ENCODE results near the gene CDC42BPA. TPM values are rescaled to one million over a fixed set of nuclear protein-coding genes. Genes with fewer than 3 reads are reported as not detected.

Gene CDC42BPA
- total and polyA plus RNA-seq, 9 of the 15 experiments (the other 6 are each of a cell fraction or from before 2014, with no cell fraction given): 8.0 to 77.5 (median 52.1) TPM

DNA sequence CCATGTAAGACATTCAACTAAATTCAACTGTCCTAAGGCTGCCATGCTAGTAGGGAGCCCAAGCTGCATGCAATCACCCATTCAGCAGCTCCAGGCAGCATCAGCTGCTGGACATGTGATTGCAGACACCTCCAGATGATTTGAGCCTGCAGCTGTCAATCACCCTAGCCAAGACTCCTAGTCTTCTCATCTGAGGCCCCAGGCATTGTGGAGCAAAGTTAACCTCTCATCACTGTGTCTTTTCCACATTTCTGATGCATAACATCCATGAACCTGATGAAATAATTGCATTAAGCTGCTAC lies 5.6 kb upstream of the CDC42BPA start (continued):
- TF ChIP-seq, protein P1, sequence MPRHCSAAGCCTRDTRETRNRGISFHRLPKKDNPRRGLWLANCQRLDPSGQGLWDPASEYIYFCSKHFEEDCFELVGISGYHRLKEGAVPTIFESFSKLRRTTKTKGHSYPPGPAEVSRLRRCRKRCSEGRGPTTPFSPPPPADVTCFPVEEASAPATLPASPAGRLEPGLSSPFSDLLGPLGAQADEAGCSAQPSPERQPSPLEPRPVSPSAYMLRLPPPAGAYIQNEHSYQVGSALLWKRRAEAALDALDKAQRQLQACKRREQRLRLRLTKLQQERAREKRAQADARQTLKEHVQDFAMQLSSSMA (CRISPR knock-in tag; IDR thresholded peaks at IDR 0.05): no peak
- TF ChIP-seq ZNF24 (IDR thresholded peaks at IDR 0.05) (no peak), CBFA2T2 (conservative IDR thresholded peaks at IDR 0.05) (0 out of 2 replicates have a peak, but pooled peaks have one; percentile 8), PHB2 (IDR thresholded peaks at IDR 0.05; ENCODE audit: low read depth) (no peak), TEAD2 (tag; IDR thresholded peaks at IDR 0.05) (no peak), PTBP1 (IDR thresholded peaks at IDR 0.05; ENCODE audit: low read depth, low read length) (no peak), YY1 (IDR thresholded peaks at IDR 0.05; ENCODE audit: borderline replicate concordance in 1 of 3, control insufficient read depth in 1 of 3, extremely low read depth in 1 of 3, insufficient read depth in 3 of 3, insufficient read length in 1 of 3, insufficient replicate concordance in 2 of 3, low read depth in 1 of 3, low read length in 2 of 3) (peak in 1 of 3 experiments; percentile 78), FOSL1 (tag; conservative IDR thresholded peaks at IDR 0.05) (no peak), NFYB (IDR thresholded peaks at IDR 0.05; ENCODE audit: extremely low read depth, insufficient read length) (peak; percentile 64), NFIC (IDR thresholded peaks at IDR 0.05) (no peak), MTA1 (IDR thresholded peaks at IDR 0.05; ENCODE audit: borderline replicate concordance) (no peak)
- TF ChIP-seq, protein P2, sequence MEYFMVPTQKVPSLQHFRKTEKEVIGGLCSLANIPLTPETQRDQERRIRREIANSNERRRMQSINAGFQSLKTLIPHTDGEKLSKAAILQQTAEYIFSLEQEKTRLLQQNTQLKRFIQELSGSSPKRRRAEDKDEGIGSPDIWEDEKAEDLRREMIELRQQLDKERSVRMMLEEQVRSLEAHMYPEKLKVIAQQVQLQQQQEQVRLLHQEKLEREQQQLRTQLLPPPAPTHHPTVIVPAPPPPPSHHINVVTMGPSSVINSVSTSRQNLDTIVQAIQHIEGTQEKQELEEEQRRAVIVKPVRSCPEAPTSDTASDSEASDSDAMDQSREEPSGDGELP (CRISPR knock-in tag; IDR thresholded peaks at IDR 0.05; ENCODE audit: borderline replicate concordance): peak; percentile 74
- TF ChIP-seq, protein P3, sequence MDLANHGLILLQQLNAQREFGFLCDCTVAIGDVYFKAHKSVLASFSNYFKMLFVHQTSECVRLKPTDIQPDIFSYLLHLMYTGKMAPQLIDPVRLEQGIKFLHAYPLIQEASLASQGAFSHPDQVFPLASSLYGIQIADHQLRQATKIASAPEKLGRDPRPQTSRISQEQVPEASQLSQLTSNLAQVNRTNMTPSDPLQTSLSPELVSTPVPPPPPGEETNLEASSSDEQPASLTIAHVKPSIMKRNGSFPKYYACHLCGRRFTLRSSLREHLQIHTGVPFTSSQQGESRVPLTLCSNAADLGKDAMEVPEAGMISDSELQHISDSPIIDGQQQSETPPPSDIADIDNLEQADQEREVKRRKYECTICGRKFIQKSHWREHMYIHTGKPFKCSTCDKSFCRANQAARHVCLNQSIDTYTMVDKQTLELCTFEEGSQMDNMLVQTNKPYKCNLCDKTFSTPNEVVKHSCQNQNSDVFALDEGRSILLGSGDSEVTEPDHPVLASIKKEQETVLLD (IDR thresholded peaks at IDR 0.05): no peak
- TF ChIP-seq, protein P4, sequence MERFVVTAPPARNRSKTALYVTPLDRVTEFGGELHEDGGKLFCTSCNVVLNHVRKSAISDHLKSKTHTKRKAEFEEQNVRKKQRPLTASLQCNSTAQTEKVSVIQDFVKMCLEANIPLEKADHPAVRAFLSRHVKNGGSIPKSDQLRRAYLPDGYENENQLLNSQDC (CRISPR knock-in tag; IDR thresholded peaks at IDR 0.05): no peak
